ENCODE results near the gene RAPGEFL1. TPM values are rescaled to one million over a fixed set of nuclear protein-coding genes. Genes with fewer than 3 reads are reported as not detected.

Gene RAPGEFL1
- total and polyA plus RNA-seq, 2 of the 8 experiments (the other 6 are each of a cell fraction or from before 2014, with no cell fraction given), result 20.0 to 20.2 TPM

DNA sequence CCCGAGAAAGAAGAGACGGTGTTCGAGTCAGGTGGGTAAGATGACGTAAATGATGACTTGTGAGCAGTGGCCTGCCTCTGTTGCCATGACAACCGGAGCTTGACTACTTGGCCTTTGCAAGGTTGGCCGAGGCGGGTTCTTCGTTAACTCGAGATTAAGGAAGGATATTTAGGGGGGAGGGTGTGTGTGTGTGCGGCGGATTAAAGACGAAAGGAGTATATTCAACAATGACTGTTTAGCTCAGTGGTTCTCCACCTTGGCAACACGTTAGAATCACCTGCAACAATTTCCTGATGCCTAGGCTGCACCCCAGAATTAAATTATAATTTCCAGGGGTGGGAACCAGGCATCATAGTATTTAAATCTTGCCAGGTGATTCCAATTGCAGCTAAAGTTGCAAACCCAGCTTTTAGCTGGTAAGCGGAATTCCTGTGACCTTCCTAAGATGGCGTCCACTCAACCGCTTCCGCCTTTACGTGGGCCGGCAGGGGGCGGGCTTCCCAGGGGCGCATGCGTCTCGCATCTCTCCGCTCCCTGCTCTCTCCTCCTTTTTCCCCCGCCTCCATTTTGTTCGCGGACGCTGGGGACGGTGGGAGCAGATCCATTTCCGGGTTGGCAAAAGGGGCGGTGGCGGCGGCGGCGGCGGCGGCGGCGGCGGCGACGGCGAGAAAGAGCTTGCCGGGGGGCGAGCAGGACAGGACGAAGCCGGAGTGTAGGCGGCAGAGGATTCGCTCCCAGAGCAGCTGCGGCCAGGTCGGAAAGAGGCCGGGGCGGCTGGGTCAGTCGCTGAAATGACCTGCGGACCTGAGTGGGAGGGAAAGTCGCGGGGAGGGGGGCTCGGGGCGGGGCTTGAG, 41.7 kb downstream of the RAPGEFL1 start, which contains the start of gene WIPF2 (continued):
- TF ChIP-seq, protein P1, sequence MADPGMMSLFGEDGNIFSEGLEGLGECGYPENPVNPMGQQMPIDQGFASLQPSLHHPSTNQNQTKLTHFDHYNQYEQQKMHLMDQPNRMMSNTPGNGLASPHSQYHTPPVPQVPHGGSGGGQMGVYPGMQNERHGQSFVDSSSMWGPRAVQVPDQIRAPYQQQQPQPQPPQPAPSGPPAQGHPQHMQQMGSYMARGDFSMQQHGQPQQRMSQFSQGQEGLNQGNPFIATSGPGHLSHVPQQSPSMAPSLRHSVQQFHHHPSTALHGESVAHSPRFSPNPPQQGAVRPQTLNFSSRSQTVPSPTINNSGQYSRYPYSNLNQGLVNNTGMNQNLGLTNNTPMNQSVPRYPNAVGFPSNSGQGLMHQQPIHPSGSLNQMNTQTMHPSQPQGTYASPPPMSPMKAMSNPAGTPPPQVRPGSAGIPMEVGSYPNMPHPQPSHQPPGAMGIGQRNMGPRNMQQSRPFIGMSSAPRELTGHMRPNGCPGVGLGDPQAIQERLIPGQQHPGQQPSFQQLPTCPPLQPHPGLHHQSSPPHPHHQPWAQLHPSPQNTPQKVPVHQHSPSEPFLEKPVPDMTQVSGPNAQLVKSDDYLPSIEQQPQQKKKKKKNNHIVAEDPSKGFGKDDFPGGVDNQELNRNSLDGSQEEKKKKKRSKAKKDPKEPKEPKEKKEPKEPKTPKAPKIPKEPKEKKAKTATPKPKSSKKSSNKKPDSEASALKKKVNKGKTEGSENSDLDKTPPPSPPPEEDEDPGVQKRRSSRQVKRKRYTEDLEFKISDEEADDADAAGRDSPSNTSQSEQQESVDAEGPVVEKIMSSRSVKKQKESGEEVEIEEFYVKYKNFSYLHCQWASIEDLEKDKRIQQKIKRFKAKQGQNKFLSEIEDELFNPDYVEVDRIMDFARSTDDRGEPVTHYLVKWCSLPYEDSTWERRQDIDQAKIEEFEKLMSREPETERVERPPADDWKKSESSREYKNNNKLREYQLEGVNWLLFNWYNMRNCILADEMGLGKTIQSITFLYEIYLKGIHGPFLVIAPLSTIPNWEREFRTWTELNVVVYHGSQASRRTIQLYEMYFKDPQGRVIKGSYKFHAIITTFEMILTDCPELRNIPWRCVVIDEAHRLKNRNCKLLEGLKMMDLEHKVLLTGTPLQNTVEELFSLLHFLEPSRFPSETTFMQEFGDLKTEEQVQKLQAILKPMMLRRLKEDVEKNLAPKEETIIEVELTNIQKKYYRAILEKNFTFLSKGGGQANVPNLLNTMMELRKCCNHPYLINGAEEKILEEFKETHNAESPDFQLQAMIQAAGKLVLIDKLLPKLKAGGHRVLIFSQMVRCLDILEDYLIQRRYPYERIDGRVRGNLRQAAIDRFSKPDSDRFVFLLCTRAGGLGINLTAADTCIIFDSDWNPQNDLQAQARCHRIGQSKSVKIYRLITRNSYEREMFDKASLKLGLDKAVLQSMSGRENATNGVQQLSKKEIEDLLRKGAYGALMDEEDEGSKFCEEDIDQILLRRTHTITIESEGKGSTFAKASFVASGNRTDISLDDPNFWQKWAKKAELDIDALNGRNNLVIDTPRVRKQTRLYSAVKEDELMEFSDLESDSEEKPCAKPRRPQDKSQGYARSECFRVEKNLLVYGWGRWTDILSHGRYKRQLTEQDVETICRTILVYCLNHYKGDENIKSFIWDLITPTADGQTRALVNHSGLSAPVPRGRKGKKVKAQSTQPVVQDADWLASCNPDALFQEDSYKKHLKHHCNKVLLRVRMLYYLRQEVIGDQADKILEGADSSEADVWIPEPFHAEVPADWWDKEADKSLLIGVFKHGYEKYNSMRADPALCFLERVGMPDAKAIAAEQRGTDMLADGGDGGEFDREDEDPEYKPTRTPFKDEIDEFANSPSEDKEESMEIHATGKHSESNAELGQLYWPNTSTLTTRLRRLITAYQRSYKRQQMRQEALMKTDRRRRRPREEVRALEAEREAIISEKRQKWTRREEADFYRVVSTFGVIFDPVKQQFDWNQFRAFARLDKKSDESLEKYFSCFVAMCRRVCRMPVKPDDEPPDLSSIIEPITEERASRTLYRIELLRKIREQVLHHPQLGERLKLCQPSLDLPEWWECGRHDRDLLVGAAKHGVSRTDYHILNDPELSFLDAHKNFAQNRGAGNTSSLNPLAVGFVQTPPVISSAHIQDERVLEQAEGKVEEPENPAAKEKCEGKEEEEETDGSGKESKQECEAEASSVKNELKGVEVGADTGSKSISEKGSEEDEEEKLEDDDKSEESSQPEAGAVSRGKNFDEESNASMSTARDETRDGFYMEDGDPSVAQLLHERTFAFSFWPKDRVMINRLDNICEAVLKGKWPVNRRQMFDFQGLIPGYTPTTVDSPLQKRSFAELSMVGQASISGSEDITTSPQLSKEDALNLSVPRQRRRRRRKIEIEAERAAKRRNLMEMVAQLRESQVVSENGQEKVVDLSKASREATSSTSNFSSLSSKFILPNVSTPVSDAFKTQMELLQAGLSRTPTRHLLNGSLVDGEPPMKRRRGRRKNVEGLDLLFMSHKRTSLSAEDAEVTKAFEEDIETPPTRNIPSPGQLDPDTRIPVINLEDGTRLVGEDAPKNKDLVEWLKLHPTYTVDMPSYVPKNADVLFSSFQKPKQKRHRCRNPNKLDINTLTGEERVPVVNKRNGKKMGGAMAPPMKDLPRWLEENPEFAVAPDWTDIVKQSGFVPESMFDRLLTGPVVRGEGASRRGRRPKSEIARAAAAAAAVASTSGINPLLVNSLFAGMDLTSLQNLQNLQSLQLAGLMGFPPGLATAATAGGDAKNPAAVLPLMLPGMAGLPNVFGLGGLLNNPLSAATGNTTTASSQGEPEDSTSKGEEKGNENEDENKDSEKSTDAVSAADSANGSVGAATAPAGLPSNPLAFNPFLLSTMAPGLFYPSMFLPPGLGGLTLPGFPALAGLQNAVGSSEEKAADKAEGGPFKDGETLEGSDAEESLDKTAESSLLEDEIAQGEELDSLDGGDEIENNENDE (IDR thresholded peaks at IDR 0.05; ENCODE audit: insufficient replicate concordance, low read length), result no peak
- TF ChIP-seq RBBP5 (IDR thresholded peaks at IDR 0.05; ENCODE audit: borderline replicate concordance, low read depth, low read length) (peak; percentile 5; the same call in 1 of the 2 replicates), EZH2 (IDR thresholded peaks at IDR 0.05; ENCODE audit: low read depth, low read length, severe bottlenecking) (no peak), TCF12 (IDR thresholded peaks at IDR 0.05; ENCODE audit: low read depth, low read length) (no peak), SRF (IDR thresholded peaks at IDR 0.05; ENCODE audit: low read depth, low read length) (no peak), TEAD4 (IDR thresholded peaks at IDR 0.05; ENCODE audit: low read depth, low read length) (peak; percentile 49; the same call in 1 of the 2 replicates), SP2 (IDR thresholded peaks at IDR 0.05; ENCODE audit: low read length) (no peak), JUND (IDR thresholded peaks at IDR 0.05; ENCODE audit: low read length) (no peak)
- TF ChIP-seq, protein P2, sequence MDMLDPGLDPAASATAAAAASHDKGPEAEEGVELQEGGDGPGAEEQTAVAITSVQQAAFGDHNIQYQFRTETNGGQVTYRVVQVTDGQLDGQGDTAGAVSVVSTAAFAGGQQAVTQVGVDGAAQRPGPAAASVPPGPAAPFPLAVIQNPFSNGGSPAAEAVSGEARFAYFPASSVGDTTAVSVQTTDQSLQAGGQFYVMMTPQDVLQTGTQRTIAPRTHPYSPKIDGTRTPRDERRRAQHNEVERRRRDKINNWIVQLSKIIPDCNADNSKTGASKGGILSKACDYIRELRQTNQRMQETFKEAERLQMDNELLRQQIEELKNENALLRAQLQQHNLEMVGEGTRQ (IDR thresholded peaks at IDR 0.05; ENCODE audit: low read length), result no peak

Measured in H1 (cell line).